ENCODE measurements around the gene CCNT1. TPM values are rescaled to one million over a fixed set of nuclear protein-coding genes. Genes with fewer than 3 reads are reported as not detected.

CCNT1 gene
- total and polyA plus RNA-seq, 10 of the 15 experiments (the other 5 are each of a cell fraction or from before 2014, with no cell fraction given): 6.3 to 37.3 (median 20.0) TPM

GRCh38 chr12:48696626-48697025 is 19.9 kb downstream of the CCNT1 start:
- ATAC-seq (no peak), DNase-seq (ENCODE audit: low read depth, low spot score) (no peak), FAIRE-seq (no peak)
- H3K4me1 ChIP-seq (ENCODE audit: control insufficient read depth, insufficient read depth, low read length): no peaks in the 10 kb centered on the region
- WGBS (ENCODE audit: insufficient coverage, insufficient replicate concordance, low lambda C conversion rate, missing lambda C conversion rate): 96% methylated on average over 5 of the region's 5 CpGs
- no peaks in the 10 kb centered on the region for H3K79me2 ChIP-seq (ENCODE audit: control insufficient read depth, insufficient read depth, low read length)
- TF ChIP-seq RCOR1 (conservative IDR thresholded peaks at IDR 0.05; ENCODE audit: low read depth, low read length): no peak
- no peak for TF ChIP-seq SRF (IDR thresholded peaks at IDR 0.05; ENCODE audit: low read depth in 2 of 2, low read length in 2 of 2)
- no peak for TF ChIP-seq FOS (IDR thresholded peaks at IDR 0.05; ENCODE audit: borderline replicate concordance, extremely low read depth, insufficient read length)
- no peak for TF ChIP-seq CBX3 (IDR thresholded peaks at IDR 0.05; ENCODE audit: borderline replicate concordance, low read depth)
- no peak for TF ChIP-seq SIN3A (IDR thresholded peaks at IDR 0.05; ENCODE audit: low read depth, low read length)
- no peak for TF ChIP-seq NR2C1 (IDR thresholded peaks at IDR 0.05)
- TF ChIP-seq ZNF207 (IDR thresholded peaks at IDR 0.05; ENCODE audit: borderline replicate concordance): no peak
- no peak for TF ChIP-seq TBL1XR1 (IDR thresholded peaks at IDR 0.05; ENCODE audit: low read depth, low read length)
- TF ChIP-seq ZNF384 (IDR thresholded peaks at IDR 0.05; ENCODE audit: borderline replicate concordance, low read depth, low read length): no peak
- TF ChIP-seq ZNF274 (IDR thresholded peaks at IDR 0.05; ENCODE audit: insufficient read depth, insufficient read length): no peak
- ChIA-PET POLR2A (interaction anchor here (0.7 to 1.4 kb wide), 2 partner anchors 12 to 134 kb away, joined by 4 to 5 read pairs; no protein-coding TSS in a partner anchor), SMC1A (ENCODE audit: uncharacterized antibody, unreplicated experiment) (no interaction called here), CTCF (no interaction called here), RAD21 (ENCODE audit: unreplicated experiment) (no interaction called here)
- H4K20me1 ChIP-seq (ENCODE audit: control insufficient read depth, insufficient read depth): no peaks in the 10 kb centered on the region
- intact Hi-C loops (cut with micrococcal nuclease; ENCODE audit: unreplicated experiment): no loop called here
- H3K36me3 ChIP-seq (ENCODE audit: control insufficient read depth in 2 of 2, insufficient read depth in 2 of 2, low read length in 1 of 2): peaks cover 9 to 35% of the 10 kb centered on the region in 2 experiments
- H3K4me2 ChIP-seq (ENCODE audit: control insufficient read depth, insufficient read depth): no peak overlapping the region
- in situ Hi-C loops (cut with MboI): no loop called here
- no peaks in the 10 kb centered on the region for H3K27me3 ChIP-seq (replicated peaks in 1 of 2; ENCODE audit: control insufficient read depth in 2 of 2, insufficient read depth in 2 of 2, low read length in 1 of 2)
- BruUV-seq (replicated peaks): no TSS peak
- no peaks in the 10 kb centered on the region for H3K9me3 ChIP-seq (replicated peaks; ENCODE audit: control insufficient read depth, insufficient read depth, low read length)
- H3K27ac ChIP-seq (ENCODE audit: control insufficient read depth, insufficient read depth): no peak overlapping the region
- no peak overlapping the region for H3K4me3 ChIP-seq
- H2AFZ ChIP-seq (ENCODE audit: control insufficient read depth, low read depth, low read length): no peak overlapping the region
- no peak overlapping the region for H3K9ac ChIP-seq (ENCODE audit: control insufficient read depth, insufficient read depth, low read length)
